SK-N-SH (cell line): ENCODE data around the gene SLC31A1.

Experiments used
- EP300 ChIP-seq, 2 experiments: IDR thresholded peaks; 2 replicates each; pipeline versions ENCODE4 v1.4.0 to v1.6.1; 2012; ENCODE audit warnings: borderline replicate concordance in 1 of 2, low read depth in 1 of 2, low read length in 1 of 2
- EZH2phosphoT487 ChIP-seq: fragments of 200-600 bp; sonication (generic); IDR thresholded peaks from 2 replicates; pipeline ENCODE4 v1.6.1; 2017; ENCODE audit warnings: low read depth, mixed run types, mild to moderate bottlenecking, antibody characterized with exemption, moderate library complexity, borderline replicate concordance
- FOXM1 ChIP-seq: IDR thresholded peaks from 2 replicates; pipeline ENCODE4 v1.4.0; 2012; ENCODE audit warnings: low read depth, mild to moderate bottlenecking
- GABPA ChIP-seq: IDR thresholded peaks from 2 replicates; pipeline ENCODE4 v1.4.0; 2012; ENCODE audit warnings: low read depth, mild to moderate bottlenecking
- POLR2AphosphoS5 ChIP-seq: IDR thresholded peaks from 2 replicates; pipeline ENCODE4 v1.6.1; 2012; ENCODE audit warnings: low read depth, low read length
- RCOR1 ChIP-seq: fragments of 150-350 bp; IDR thresholded peaks from 2 replicates; pipeline ENCODE4 v1.6.1; 2017; ENCODE audit warnings: antibody characterized with exemption, low read length
- RFX5 ChIP-seq: IDR thresholded peaks from 2 replicates; pipeline ENCODE4 v1.6.1; 2012; ENCODE audit warnings: mild to moderate bottlenecking, improper control_type of control experiment, low read length
- RXRA ChIP-seq: IDR thresholded peaks from 2 replicates; pipeline ENCODE4 v1.4.0; 2012; ENCODE audit warnings: low read depth, mild to moderate bottlenecking, borderline replicate concordance
- SMC3 ChIP-seq: IDR thresholded peaks from 2 replicates; pipeline ENCODE4 v1.6.1; 2012; ENCODE audit warnings: low read depth, low read length, improper control_type of control experiment
- TF ChIP-seq, protein P1 (sequence below): fragments of 200-600 bp; sonication (generic); IDR thresholded peaks from 2 replicates; pipeline ENCODE4 v1.6.1; 2017; ENCODE audit warnings: antibody characterized with exemption, mild to moderate bottlenecking, moderate library complexity
- TF ChIP-seq, protein P2 (sequence below): IDR thresholded peaks from 2 replicates; pipeline ENCODE4; 2012

DNA sequence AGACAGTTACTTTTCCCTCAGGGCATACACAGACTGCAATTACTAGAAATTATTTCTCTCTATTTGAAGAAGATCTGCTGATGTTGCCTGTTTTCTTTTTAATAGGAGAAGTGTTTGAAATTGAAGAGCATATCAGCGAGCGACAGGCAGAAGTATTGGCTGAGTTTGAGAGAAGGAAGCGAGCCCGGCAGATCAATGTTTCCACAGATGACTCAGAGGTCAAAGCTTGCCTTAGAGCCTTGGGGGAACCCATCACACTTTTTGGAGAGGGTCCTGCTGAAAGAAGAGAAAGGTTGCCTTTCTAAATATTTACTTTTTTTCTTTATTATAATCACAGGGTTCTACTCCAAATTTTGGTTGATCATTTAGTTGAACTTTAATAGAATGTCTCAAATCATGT lies 57.5 kb downstream of the SLC31A1 start:
- TF ChIP-seq EP300 (IDR thresholded peaks at IDR 0.05; ENCODE audit: borderline replicate concordance in 1 of 2, low read depth in 1 of 2, low read length in 1 of 2) (no peak), RCOR1 (no peak), GABPA (no peak), EZH2phosphoT487 (no peak), RXRA (no peak), POLR2AphosphoS5 (no peak), SMC3 (no peak), RFX5 (no peak), FOXM1 (no peak)
- TF ChIP-seq, protein P1, sequence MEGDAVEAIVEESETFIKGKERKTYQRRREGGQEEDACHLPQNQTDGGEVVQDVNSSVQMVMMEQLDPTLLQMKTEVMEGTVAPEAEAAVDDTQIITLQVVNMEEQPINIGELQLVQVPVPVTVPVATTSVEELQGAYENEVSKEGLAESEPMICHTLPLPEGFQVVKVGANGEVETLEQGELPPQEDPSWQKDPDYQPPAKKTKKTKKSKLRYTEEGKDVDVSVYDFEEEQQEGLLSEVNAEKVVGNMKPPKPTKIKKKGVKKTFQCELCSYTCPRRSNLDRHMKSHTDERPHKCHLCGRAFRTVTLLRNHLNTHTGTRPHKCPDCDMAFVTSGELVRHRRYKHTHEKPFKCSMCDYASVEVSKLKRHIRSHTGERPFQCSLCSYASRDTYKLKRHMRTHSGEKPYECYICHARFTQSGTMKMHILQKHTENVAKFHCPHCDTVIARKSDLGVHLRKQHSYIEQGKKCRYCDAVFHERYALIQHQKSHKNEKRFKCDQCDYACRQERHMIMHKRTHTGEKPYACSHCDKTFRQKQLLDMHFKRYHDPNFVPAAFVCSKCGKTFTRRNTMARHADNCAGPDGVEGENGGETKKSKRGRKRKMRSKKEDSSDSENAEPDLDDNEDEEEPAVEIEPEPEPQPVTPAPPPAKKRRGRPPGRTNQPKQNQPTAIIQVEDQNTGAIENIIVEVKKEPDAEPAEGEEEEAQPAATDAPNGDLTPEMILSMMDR, result no peak
- TF ChIP-seq, protein P2, sequence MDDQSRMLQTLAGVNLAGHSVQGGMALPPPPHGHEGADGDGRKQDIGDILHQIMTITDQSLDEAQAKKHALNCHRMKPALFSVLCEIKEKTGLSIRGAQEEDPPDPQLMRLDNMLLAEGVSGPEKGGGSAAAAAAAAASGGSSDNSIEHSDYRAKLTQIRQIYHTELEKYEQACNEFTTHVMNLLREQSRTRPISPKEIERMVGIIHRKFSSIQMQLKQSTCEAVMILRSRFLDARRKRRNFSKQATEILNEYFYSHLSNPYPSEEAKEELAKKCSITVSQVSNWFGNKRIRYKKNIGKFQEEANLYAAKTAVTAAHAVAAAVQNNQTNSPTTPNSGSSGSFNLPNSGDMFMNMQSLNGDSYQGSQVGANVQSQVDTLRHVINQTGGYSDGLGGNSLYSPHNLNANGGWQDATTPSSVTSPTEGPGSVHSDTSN, result no peak
